Midbrain (tissue), 1 donor: ENCODE data around the gene C19orf53.
"Not testable (repeated sequence)": the region's sequence is repeated elsewhere in the genome, so short reads cannot be mapped to it uniquely, and the experiment has no call there.

Experiments used
- DNase-seq: peaks from one replicate; lab custom pipeline; 2025; lab: John Stamatoyannopoulos, UW

C19orf53 gene

DNA sequence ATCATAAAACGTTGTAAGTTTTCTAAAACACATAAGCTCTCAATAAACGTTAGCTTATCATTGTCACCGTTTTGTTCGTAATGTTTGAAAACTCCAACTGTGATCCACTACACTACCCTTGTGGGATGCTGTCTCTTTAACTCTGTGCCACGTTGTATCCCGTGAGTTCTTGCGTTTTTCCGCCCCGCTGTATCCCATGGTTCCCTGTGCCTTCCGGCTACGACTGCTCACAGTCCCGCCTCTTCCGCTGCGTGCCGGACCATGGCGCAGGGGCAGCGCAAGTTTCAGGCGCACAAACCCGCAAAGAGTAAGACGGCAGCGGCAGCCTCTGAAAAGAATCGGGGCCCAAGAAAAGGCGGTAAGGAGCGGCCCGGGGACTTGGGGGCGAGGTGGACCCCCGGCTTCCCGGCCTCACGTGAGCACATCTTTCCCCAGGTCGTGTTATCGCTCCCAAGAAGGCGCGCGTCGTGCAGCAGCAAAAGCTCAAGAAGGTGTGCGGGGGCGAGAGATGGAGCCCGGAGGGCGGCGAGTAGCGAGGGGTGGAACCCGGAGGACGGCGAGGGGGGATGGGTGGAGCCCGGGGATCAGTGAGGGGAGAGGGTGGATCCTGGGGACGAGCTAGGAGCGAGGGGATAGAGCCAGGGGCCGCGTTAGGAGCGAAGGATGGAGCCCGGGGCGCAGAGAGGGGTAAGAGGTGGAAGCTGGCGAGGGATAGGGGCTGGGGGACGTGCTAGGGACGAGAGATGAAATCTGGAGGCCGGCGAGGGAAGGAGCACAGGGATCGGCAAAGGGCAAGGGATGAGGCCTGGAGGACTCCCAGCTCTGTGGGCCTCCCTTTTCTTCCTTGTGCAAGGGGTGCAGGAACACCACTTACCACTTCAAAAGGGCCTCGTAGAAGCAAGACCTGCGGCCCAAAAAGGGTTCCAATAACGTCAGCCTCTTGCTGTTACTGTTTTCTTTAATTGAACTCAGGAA is at the start of gene C19orf53:
C19orf53 (plus strand) TSS at position 240 of the 975 bp plus-strand sequence; CDS start at position 262, 22 bp downstream.
- peak; percentile 95 for DNase-seq

- no peak for DNase-seq
Observed at GRCh38 chr19:13726323-13726722, 47.9 kb upstream of the C19orf53 start.

GRCh38 chr19:13727798-13728197 is 46.5 kb upstream of the C19orf53 start:
- no peak for DNase-seq

DNA sequence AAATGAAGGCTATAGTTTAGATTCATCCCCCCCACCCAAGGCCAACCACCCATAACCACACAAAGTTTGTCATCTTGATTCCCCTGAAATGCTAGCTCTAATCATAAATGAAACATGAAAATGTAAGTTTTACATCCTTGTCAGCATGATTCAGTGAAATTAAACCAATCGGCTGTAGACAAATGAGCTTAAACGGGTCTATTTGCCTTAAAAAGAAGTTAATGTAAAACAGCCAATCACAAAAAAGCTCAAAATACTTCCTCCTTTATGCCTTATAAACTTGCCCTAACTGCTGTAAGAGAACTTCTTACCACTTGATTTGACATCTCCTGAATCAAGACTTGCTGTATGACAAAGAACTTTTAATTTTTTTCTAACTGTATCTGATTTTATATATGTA is 44.4 kb upstream of the C19orf53 start:
- DNase-seq, result no peak

- peak; percentile 98 for DNase-seq
Observed at GRCh38 chr19:13731147-13731964, 42.9 kb upstream of the C19orf53 start.

DNA sequence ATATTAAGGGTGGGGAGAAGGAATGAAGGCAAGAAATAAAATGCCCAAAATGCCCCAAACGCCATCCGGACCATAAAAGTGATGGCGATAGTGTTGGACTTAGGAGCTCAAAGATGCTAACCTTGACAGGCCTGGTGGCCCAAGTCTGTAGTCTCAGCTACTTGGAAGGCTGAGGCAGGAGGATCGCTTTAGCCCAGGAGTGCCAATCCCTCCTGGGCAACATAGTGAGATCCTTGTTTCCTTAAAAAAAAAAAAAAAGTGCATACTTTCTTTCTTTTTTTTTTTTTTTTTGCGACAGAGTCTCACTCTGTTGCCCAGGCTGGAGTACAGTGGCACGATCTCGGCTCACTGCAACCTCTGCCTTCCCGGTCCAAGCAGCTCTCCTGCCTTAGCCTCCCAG is 41.9 kb upstream of the C19orf53 start:
- no peak for DNase-seq

DNA sequence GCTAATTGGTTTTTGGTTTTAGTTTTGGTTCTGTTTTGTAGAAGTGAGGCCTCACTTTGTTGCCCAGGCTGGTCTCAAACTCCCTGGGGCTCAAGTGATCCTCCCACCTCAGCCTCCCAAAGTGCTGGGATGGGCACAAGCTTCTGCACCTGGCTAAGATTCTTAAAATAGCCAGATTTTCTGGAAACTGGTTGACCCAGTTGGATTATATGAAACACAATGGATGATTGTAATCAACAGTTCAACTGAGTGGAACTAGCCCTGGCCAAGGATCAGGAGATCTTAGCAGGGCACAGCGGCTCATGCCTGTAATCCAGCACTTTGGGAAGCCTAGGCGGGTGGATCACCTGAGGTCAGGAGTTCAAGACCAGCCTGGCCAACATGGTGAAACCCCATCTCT is 39.5 kb upstream of the C19orf53 start:
- no peak for DNase-seq

DNA sequence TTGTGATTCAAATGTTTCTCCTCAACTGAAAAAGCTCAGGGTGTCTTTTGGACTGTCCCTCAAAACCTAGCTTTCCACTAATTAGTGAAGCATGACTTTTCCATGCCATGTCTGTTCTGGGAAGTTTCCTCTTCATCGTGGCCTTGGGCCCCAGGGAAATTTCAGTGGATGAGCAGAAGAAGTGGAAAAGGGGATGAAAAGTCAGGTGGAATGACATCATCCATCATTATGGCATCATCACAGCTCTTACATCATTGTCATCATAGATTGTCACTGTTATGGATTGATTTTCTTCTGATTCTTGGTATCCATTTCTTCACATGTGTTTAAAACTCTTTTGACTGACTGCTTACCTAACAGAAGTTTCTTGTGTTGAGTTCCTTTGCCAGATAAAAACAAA is 36.2 kb upstream of the C19orf53 start:
- no peak for DNase-seq

DNA sequence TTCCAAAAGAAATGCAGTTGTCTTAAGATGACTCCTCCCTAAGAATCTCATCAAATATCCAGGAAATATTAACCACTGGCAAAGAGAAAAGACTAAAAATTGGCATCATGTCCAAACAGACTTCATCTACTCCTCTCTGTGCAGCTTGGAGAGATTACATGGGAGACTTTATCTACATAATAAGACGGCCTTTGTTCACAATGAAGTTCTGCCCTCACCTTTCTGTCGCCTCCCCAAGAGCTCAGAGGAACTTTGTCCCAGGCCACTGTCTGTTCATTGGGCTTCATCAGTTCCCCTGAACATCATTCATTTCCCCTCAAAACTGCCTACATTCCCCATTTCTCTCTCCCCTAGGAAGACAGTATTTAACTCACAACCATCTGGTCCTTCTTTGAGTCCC is 32.4 kb upstream of the C19orf53 start:
- no peak for DNase-seq

DNA sequence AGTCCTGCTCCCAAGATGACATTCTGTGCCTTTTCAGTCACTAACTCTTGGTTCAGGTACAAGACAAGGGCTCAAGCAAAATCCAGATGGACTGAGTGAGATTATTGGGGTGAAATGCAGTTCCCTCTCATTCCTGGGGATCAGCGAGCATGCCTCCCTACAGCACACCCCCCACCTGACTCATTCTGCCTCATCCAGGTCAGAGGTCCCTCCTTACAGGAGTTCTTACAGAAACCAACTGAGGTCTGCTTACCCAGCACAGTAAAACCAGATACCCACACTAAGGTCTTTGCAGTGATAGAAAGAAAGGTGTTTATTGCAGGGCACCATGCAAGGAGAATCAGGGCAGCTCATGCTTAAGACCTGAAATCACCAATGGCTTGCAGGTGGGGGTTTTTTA is 31.5 kb upstream of the C19orf53 start:
- DNase-seq, result no peak

GRCh38 chr19:13744174-13744573 is 30.1 kb upstream of the C19orf53 start:
- no peak for DNase-seq

DNA sequence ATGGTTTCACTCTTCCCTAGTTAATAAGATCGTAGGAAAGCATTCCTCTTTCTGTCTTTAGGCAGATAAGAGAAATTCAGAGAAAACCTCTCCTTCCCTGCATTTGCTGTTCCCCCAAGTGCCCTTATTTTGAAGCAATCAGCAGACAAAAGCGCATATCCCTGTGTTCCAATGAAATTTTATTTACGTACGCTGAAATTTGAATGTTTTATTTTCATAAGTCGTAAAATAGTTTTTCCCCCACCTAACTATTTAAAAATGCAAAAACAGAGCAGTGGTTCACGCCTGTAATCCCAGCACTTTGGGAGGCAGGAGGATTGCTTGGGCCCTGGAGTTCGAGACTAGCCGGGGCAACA is 27.2 kb upstream of the C19orf53 start:
- no peak for DNase-seq

- DNase-seq, result peak; percentile 28
Observed at GRCh38 chr19:13748169-13748828, 26.0 kb upstream of the C19orf53 start.

GRCh38 chr19:13751436-13751835 is 22.8 kb upstream of the C19orf53 start:
- DNase-seq, result no peak

DNA sequence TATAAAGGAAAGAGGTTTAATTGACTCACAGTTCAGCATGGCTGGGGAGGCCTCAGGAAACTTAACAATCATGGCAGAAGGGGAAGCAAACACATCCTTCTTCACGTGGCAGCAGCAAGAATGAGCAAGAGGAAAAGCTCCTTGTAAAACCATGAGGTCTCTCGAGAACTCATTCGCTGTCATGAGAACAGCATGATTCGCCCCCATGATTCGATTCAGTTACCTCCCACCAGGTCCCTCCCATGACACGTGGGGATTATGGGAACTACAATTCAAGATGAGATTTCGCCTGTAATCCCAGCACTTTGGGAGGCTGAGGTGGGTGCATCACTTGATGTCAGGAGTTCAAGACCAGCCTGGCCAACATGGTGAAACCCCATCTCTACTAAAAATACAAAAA is 20.6 kb upstream of the C19orf53 start:
- not testable (repeated sequence) for DNase-seq

- no peak for DNase-seq
Observed at GRCh38 chr19:13756210-13756609, 18.0 kb upstream of the C19orf53 start.

- DNase-seq, result no peak
Observed at GRCh38 chr19:13757805-13758772, 16.2 kb upstream of the C19orf53 start.

DNA sequence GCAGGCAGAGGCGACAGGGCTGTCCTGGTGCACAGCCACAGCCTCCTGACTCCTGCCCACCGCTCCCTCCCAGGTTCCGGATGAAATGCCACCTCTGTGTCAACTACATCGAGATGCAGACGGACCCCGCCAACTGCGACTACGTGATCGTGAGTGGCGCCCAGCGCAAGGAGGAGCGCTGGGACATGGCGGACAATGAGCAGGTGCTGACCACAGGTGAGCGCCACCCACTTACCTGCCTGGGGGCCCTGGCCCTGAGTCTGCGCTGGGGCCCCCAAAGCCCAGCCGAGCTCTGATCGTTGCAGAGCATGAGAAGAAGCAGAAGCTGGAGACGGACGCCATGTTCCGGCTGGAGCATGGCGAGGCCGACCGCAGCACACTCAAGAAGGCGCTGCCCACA is 15.5 kb upstream of the C19orf53 start:
- no peak for DNase-seq

DNA sequence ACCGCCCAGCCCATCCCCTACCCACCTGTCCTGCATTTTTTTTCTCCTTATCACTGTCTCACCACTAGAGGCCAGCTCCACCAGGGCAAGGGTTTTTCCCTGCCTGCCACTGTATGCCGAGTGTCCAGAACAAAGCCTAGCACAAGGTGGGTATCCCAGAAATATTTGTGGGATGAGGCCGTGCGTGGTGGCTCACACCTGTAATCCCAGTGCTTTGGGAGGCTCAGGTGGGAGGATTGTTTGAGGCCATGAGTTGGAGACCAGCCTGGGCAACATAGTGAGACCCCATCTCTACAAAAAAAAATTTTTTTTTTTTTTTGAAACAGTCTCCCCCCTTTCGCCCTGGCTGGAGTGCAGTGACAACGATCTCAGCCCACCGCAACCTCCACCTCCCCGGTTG is 12.8 kb upstream of the C19orf53 start:
- no peak for DNase-seq

DNA sequence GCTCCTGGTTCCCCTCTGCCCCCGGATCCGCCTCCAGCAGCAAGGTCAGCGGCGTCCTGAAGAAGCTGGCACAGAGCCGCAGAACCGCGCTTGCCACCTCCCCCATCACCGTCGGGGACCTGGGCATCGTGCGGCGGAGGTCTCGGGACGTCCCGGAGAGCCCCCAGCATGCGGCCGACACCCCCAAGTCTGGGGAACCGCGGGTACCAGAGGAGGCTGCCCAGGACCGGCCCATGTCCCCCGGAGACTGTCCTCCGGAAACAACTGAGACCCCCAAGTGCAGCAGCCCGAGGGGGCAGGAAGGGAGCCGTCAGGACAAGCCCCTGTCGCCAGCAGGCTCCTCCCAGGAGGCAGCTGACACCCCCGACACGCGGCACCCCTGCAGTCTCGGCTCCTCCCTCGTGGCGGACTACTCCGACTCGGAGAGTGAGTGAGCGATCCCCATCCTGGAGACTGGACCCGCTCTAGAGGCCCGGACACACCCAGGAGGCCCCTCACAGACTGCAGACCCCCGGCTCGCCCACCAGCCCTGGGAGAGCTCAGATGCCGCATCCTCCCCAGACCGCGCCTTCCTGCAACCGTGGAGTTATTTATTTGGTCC is 11.5 kb upstream of the C19orf53 start:
- DNase-seq, result no peak

GRCh38 chr19:13763265-13763664 is 11.0 kb upstream of the C19orf53 start:
- no peak for DNase-seq
